Lung (tissue), 12 donors: Measurements from ENCODE around the gene RBPMS2. TPM values are rescaled to one million over a fixed set of nuclear protein-coding genes. Genes with fewer than 3 reads are reported as not detected.

ENCODE experiments used
- ATAC-seq: fragments of 200-7000 bp; cut with Tn5 transposase; one replicate; pipeline ENCODE4 v1.9.1; 2020; ENCODE audit warnings: moderate number of reproducible peaks; ENCODE audit not compliant: insufficient read depth, low FRiP score
- DNase-seq, 3 donors: peaks; one replicate each; pipeline ENCODE4 v3.0.0-alpha.2; 2013 to 2017
- H3K27ac ChIP-seq, 2 donors: one replicate each; pipeline ENCODE4 v1.5.1; 2013; ENCODE audit warnings: mild to moderate bottlenecking in 2 of 2, moderate library complexity in 2 of 2, control low read depth in 1 of 2, inconsistent platforms in 1 of 2, low read depth in 1 of 2, low read length in 1 of 2
- H3K27me3 ChIP-seq, 3 donors: one replicate each; pipeline ENCODE4 v1.5.1; 2013; ENCODE audit warnings: low read length in 2 of 3; ENCODE audit not compliant: control insufficient read depth in 3 of 3, insufficient read depth in 3 of 3
- H3K36me3 ChIP-seq, 4 donors: one replicate each; pipeline ENCODE4 v1.5.1; 2013; ENCODE audit warnings: low read length in 4 of 4, mild to moderate bottlenecking in 1 of 4, moderate library complexity in 1 of 4; ENCODE audit not compliant: control insufficient read depth in 4 of 4, insufficient read depth in 4 of 4
- H3K4me1 ChIP-seq, 5 donors: one replicate each; pipeline ENCODE4 v1.5.1; 2013; ENCODE audit warnings: low read length in 5 of 5, mild to moderate bottlenecking in 2 of 5, moderate library complexity in 1 of 5; ENCODE audit not compliant: control insufficient read depth in 5 of 5, insufficient read depth in 5 of 5
- H3K4me3 ChIP-seq: one replicate; pipeline ENCODE4 v1.5.1; 2013; ENCODE audit warnings: mild to moderate bottlenecking, control low read depth, moderate library complexity
- H3K9ac ChIP-seq, 2 donors: one replicate each; pipeline ENCODE4 v1.5.1; 2013; ENCODE audit warnings: low read length in 2 of 2, control low read depth in 1 of 2; ENCODE audit not compliant: insufficient read depth in 1 of 2
- H3K9me3 ChIP-seq, 4 donors: one replicate each; pipeline ENCODE4 v1.5.1; 2013; ENCODE audit warnings: low read length in 3 of 4, mild to moderate bottlenecking in 1 of 4, moderate library complexity in 1 of 4; ENCODE audit not compliant: control insufficient read depth in 4 of 4, insufficient read depth in 3 of 4
- WGBS, 2 donors: extraction: QIAGEN DNeasy Blood & Tissue Kit; methylation state at CpG; one replicate each; pipeline ENCODE4 v1.1.7; 2013; 5-methylcytosine and 5-hydroxymethylcytosine counted together
- polyA plus RNA-seq, 2 donors: library from polyadenylated mRNA; stranded (reverse); fragments of 200-250 nt; gene quantifications; one replicate each; pipeline ENCODE4 v1.2.1, GENCODE V29; 2013
- total RNA-seq, 2 donors: library from RNA; depleted of rRNA in 1 of 2; stranded (reverse); fragments of >200 nt in 1 of 2; gene quantifications; one replicate each; pipeline ENCODE4 v1.2.1, GENCODE V29; 2014 to 2021
- TF ChIP-seq, protein P1 (sequence below): IDR thresholded peaks from 2 replicates; pipeline ENCODE4 v1.5.1; 2012; ENCODE audit warnings: mild to moderate bottlenecking; ENCODE audit errors: control extremely low read depth, extremely low read depth
- donor health status: control.
- donor health status: control.
- donor health status: Bipolar disorder and iron deficiency.
- donor health status: healthy.
- donor health status: DM: yes; HTN: yes; CAD: no.

Gene RBPMS2
- total and polyA plus RNA-seq, 4 donors, result 0.68 to 3.9 (median 2.3) TPM

GRCh38 chr15:64763874-64764273 is 11.5 kb downstream of the RBPMS2 start:
- Histone ChIP-seq H3K4me1 (no peaks in the 10 kb centered on the region), H3K27me3 (no peaks in the 10 kb centered on the region), H3K36me3 (no peaks in the 10 kb centered on the region), H3K9ac (no peak overlapping the region), H3K9me3 (no peaks in the 10 kb centered on the region), H3K27ac (no peak overlapping the region), H3K4me3 (no peak overlapping the region)
- ATAC-seq, result no peak
- no peak for DNase-seq
- TF ChIP-seq, protein P1, sequence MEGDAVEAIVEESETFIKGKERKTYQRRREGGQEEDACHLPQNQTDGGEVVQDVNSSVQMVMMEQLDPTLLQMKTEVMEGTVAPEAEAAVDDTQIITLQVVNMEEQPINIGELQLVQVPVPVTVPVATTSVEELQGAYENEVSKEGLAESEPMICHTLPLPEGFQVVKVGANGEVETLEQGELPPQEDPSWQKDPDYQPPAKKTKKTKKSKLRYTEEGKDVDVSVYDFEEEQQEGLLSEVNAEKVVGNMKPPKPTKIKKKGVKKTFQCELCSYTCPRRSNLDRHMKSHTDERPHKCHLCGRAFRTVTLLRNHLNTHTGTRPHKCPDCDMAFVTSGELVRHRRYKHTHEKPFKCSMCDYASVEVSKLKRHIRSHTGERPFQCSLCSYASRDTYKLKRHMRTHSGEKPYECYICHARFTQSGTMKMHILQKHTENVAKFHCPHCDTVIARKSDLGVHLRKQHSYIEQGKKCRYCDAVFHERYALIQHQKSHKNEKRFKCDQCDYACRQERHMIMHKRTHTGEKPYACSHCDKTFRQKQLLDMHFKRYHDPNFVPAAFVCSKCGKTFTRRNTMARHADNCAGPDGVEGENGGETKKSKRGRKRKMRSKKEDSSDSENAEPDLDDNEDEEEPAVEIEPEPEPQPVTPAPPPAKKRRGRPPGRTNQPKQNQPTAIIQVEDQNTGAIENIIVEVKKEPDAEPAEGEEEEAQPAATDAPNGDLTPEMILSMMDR, result no peak
- 84 to 85% methylated on average over 4 of the region's 4 CpGs for WGBS, 2 donors

GRCh38 chr15:64763462-64763861 is 11.9 kb downstream of the RBPMS2 start:
- Histone ChIP-seq H3K4me1 (no peaks in the 10 kb centered on the region), H3K9me3 (peaks cover 0 to under 1% (median 0%) of the 10 kb centered on the region in 4 donors), H3K36me3 (no peaks in the 10 kb centered on the region), H3K9ac (no peak overlapping the region), H3K4me3 (no peak overlapping the region), H3K27ac (peak overlapping the region in 1 of 2 donors; percentile 11), H3K27me3 (no peaks in the 10 kb centered on the region)
- TF ChIP-seq, protein P1, result no peak
- ATAC-seq (no peak), DNase-seq (no peak)

- no peaks in the 10 kb centered on the region for H3K36me3 ChIP-seq
- no peaks in the 10 kb centered on the region for H3K27me3 ChIP-seq
- H3K9me3 ChIP-seq, result peaks cover 0 to 4% (median 0%) of the 10 kb centered on the region in 4 donors
- WGBS, 2 donors, result 95 to 97% methylated on average over 8 of the region's 8 CpGs
- no peak overlapping the region for H3K9ac ChIP-seq
- no peak for ATAC-seq
- H3K4me3 ChIP-seq, result no peak overlapping the region
- H3K27ac ChIP-seq, result peak overlapping the region in 1 of 2 donors; percentile 11
- DNase-seq, result no peak
- TF ChIP-seq, protein P1, result no peak
- H3K4me1 ChIP-seq, result no peaks in the 10 kb centered on the region
These were observed 12.4 kb downstream of the RBPMS2 start for GRCh38 chr15:64763021-64763420.

DNA sequence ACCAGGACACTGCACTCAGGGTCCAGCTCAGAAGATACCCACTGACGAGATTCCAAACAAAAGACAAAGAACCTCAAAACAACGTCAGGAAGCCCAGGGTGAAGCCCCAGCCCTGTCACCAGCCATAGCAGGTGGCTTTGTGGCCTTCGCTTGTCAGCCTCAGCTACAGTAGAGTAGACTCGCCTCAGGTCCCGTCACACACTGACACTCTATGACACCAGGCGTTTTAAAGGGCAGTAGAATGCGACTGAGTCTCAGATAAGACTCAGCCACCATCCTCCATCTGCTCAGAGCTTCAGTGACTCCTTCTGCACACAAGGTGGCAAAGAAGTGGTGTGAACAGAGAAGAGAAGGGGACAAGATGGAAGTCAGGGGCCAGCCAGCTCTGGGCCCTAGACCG is 12.8 kb downstream of the RBPMS2 start:
- Histone ChIP-seq H3K27ac (peak overlapping the region in 1 of 2 donors; percentile 14), H3K9ac (no peak overlapping the region), H3K36me3 (no peaks in the 10 kb centered on the region), H3K27me3 (no peaks in the 10 kb centered on the region), H3K9me3 (peaks cover 0 to 4% (median 0%) of the 10 kb centered on the region in 4 donors), H3K4me3 (no peak overlapping the region), H3K4me1 (no peaks in the 10 kb centered on the region)
- no peak for ATAC-seq
- TF ChIP-seq, protein P1, result no peak
- 93 to 95% methylated on average over 8 of the region's 8 CpGs for WGBS, 2 donors
- no peak for DNase-seq
